Memory B cell (primary cell): ENCODE data around the gene SLC2A14.
A peak's percentile ranks its signal among the peaks of the same experiment; 100 is the strongest.
"Not testable (repeated sequence)": the region's sequence is repeated elsewhere in the genome, so short reads cannot be mapped to it uniquely, and the experiment has no call there.

Source experiments
- ATAC-seq: fragments of 150-1000 bp; cut with Tn5 transposase; 2 replicates; pipeline ENCODE4 v1.10.0; 2021; ENCODE audit warnings: low read depth, mild to moderate bottlenecking, moderate library complexity
- DNase-seq, 2 donors: peaks; one replicate each; pipeline ENCODE4 v3.0.0; 2022; ENCODE audit warnings: low spot score in 2 of 2
- H3K27ac Mint-ChIP-seq: one replicate; pipeline ENCODE4 v1.8.0; 2022; ENCODE audit warnings: mild to moderate bottlenecking, moderate library complexity, mixed read lengths
- H3K27me3 Mint-ChIP-seq: one replicate; pipeline ENCODE4 v1.8.0; 2022; ENCODE audit warnings: mixed read lengths
- H3K36me3 Mint-ChIP-seq: one replicate; pipeline ENCODE4 v1.8.0; 2022; ENCODE audit warnings: mild to moderate bottlenecking, mixed read lengths
- H3K4me1 Mint-ChIP-seq: one replicate; pipeline ENCODE4 v1.8.0; 2022; ENCODE audit warnings: mixed read lengths
- H3K4me3 Mint-ChIP-seq: one replicate; pipeline ENCODE4 v1.8.0; 2022; ENCODE audit warnings: mild to moderate bottlenecking, moderate library complexity, mixed read lengths
- H3K9me3 Mint-ChIP-seq: one replicate; pipeline ENCODE4 v1.8.0; 2022; ENCODE audit warnings: mixed read lengths

The SLC2A14 gene

DNA sequence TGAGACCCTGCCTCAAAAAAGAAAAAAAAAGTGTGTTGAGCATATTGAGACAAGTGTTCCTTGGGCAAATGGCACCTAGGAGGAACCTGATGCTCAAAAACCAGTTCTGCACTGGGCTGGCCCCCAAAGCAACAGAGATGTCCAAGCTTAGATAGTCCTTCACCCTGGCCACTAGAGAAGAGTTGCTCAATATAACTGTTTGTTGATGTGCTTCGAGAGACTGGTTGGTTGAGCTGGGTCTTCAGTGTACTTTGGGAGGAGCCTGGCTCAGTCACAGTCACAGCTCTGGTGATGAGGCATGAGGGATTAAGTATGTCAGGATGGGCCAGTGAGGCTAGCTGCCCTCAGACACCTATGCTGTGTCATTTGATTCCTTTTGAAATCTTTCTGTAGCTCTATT is 38.0 kb downstream of the SLC2A14 start:
- no peak for DNase-seq
- Mint-ChIP-seq H3K4me1 (no peaks in the 10 kb centered on the region), H3K4me3 (no peak overlapping the region), H3K9me3 (no peaks in the 10 kb centered on the region), H3K27ac (no peak overlapping the region), H3K36me3 (no peaks in the 10 kb centered on the region), H3K27me3 (peaks cover 9% of the 10 kb centered on the region)
- ATAC-seq: no peak

DNA sequence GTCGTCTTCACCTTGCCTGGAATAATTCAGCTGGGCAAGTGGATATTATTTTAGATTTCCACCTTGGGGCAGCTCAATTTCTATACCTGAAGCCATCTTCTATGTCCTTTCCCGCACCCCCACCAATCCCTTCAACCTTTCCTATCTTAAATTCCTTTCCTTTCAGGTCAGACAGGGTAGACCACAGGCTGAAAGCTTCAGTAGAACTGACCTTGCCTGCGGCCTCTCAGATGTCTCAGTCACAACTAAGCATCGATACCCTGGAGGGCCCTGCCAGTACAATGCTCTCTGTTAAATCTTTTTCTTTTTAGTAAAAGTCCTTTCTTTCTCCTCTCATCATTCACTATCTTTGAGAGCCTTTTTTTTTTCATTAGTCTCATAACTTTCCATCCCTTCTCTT is 38.9 kb downstream of the SLC2A14 start:
- H3K27ac Mint-ChIP-seq: no peak overlapping the region
- ATAC-seq: no peak
- H3K4me3 Mint-ChIP-seq: no peak overlapping the region
- H3K27me3 Mint-ChIP-seq: peaks cover 9% of the 10 kb centered on the region
- DNase-seq: no peak
- H3K36me3 Mint-ChIP-seq: no peaks in the 10 kb centered on the region
- H3K9me3 Mint-ChIP-seq: no peaks in the 10 kb centered on the region
- H3K4me1 Mint-ChIP-seq: no peaks in the 10 kb centered on the region

DNA sequence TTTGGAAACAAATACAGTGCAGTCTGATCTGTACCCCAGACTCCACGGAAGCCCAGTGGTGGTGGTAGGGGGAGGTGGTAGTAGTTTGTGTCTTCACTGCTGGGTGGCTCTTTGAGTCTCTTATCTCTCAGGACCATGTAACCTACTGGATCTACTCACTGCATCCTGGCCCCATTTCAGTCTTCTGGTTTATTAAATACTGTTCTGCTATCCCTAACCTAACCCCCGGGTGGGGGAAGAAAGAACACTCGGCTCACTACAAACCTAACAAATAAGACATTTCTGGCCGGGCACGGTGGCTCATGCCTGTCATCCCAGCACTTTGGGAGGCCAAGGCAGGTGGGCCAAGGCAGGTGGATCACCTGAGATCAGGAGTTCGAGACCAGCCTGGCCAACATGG is 39.5 kb downstream of the SLC2A14 start:
- H3K4me1 Mint-ChIP-seq, H3K27ac Mint-ChIP-seq, H3K4me3 Mint-ChIP-seq, H3K36me3 Mint-ChIP-seq, DNase-seq, H3K27me3 Mint-ChIP-seq, H3K9me3 Mint-ChIP-seq: not testable (repeated sequence)
- ATAC-seq: peak; percentile 27

DNA sequence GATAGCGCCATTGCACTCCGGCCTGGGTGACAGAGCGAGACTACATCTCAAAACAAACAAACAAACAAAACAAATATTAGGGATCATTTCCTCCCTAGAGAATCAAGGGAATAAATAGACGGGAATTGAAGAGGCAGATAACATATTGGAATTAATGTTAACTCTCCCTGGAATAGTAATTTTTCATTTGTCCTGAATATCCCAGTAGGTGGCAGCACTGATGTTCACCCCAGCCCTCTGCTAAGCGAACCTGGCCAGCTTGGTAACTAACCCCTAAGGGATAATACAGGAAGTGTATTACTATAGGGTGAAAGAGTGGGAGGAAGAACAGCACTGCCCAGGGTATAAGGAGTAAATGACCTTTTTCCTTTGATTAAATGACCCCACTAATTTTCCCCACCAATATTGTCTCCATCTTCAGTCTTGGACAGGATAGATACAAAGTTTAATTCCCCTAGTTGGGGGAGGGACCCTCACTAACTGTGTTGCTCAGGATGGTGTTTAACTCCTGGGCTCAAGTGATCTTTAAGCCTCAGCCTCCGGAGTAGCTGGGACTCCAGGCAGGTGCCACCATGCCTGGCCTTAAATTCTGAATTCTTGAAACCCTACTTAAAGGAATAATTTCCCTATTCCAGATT is 40.5 kb downstream of the SLC2A14 start:
- no peaks in the 10 kb centered on the region for H3K9me3 Mint-ChIP-seq
- no peaks in the 10 kb centered on the region for H3K4me1 Mint-ChIP-seq
- no peak overlapping the region for H3K4me3 Mint-ChIP-seq
- ATAC-seq: peak; percentile 61
- peaks cover 9% of the 10 kb centered on the region for H3K27me3 Mint-ChIP-seq
- H3K36me3 Mint-ChIP-seq: no peaks in the 10 kb centered on the region
- DNase-seq: no peak
- H3K27ac Mint-ChIP-seq: no peak overlapping the region

DNA sequence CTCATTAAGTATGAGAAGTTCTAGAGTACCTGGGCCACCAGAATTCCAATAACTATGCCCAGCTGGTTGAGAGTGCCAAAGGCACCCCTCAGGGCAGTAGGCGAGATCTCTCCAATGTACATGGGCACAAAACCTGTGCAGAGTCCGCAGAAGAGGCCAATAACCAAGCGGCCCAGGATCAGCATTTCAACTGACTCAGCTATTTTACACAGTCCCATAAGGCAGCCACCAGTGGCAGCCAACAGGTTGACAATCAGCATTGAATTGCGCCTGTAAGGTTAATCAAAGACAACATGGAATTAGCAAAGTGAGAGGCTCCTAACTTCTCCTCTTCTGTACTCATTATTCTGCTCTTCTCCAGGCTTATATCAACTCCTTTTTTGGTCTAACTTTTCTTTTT is 43.0 kb downstream of the SLC2A14 start:
- not testable (repeated sequence) for H3K4me1 Mint-ChIP-seq, H3K9me3 Mint-ChIP-seq, H3K36me3 Mint-ChIP-seq, H3K27me3 Mint-ChIP-seq, H3K27ac Mint-ChIP-seq, H3K4me3 Mint-ChIP-seq, DNase-seq, ATAC-seq

DNA sequence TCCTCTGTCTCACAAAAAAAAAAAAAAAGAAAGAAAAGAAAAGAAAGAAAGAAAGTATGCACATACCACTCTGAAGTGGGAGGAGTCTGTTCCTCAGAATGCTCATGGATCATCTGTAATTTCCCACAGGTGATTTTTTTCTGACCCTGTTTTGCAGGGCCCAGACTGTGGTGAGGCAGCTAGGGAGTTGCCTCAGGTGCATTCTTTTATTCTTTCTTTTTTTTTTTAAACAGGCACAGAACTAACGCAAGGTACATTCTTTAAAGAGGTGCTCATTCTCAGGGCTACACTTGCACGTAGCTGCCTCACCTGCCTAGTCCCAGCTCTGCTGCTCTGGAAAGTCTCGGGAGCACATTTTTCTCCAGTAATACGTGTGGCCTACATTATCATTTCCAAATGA is 47.0 kb downstream of the SLC2A14 start:
- not testable (repeated sequence) for H3K4me1 Mint-ChIP-seq, H3K9me3 Mint-ChIP-seq, H3K36me3 Mint-ChIP-seq, H3K27ac Mint-ChIP-seq, H3K4me3 Mint-ChIP-seq, H3K27me3 Mint-ChIP-seq, ATAC-seq, DNase-seq

DNA sequence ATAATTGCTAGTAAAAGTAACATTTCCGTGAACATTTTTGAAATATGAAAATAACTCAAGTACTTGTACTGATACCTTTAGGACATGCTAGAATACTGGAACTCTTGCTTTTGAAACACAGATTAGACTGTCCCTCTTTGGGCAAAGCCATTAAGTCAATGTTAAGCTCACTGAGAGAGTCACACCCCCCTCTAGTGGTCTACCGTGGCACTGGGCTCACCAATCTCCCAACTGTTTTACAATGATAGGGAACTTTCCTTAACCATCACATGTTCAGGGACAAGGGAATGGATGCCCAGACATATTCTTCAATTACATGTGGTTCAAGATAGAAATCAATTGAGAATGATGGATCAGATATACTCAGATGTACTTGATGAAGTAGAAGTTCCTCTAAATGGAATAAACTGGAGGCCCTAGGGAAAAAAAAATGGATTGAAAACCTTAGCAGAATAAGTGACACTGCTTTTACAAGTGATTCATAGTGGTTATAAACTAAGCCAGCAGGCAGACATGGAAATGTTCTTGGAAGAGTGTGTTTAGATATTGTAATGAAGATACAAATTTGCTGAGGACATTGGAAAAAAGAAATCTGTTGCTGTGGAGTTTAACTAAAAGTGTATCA is 65.7 kb downstream of the SLC2A14 start:
- peak; percentile 51 for ATAC-seq
- H3K9me3 Mint-ChIP-seq: no peaks in the 10 kb centered on the region
- H3K4me3 Mint-ChIP-seq: no peak overlapping the region
- DNase-seq: peak; percentile 18 to 37
- no peaks in the 10 kb centered on the region for H3K36me3 Mint-ChIP-seq
- no peak overlapping the region for H3K27ac Mint-ChIP-seq
- no peaks in the 10 kb centered on the region for H3K4me1 Mint-ChIP-seq
- peaks cover 2% of the 10 kb centered on the region for H3K27me3 Mint-ChIP-seq

DNA sequence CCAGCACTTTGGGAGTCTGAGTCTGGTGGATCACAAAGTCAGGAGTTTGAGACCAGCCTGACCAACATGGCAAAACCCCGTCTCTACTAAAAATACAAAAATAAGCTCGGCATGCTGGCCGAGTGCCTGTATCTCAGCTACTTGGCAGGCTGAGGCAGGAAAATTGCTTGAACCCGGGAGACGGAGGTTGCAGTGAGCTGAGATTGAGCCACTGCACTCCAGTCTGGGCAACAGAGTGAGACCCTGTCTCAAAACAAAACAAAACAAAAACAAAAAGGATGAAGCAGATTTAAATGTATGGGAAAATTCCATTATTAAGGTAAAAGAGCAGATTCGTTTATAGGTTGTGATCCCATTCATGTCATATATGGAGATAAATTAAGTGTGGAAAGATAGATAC is 66.4 kb downstream of the SLC2A14 start:
- not testable (repeated sequence) for DNase-seq, H3K9me3 Mint-ChIP-seq, ATAC-seq, H3K4me1 Mint-ChIP-seq, H3K27me3 Mint-ChIP-seq, H3K4me3 Mint-ChIP-seq, H3K36me3 Mint-ChIP-seq, H3K27ac Mint-ChIP-seq

DNA sequence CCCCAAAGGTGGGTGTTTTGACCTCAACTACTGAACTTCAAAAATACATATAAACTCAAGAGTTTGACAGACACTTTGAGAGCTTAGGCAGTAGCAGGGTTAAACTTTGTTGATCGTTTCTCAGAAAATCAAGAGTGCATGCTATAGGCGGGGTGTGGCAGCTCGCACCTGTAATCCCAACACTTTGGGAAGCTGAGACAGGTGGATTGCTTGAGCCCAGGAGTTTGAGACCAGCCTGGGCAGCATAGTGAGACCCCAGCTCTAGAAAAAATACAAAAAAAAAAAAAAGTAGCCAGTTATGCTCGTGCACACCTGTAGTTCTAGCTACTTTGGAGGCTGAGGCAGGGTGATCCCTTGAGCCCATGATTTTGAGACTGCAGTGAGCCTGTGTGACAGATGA is 71.3 kb downstream of the SLC2A14 start:
- H3K36me3 Mint-ChIP-seq: no peaks in the 10 kb centered on the region
- no peaks in the 10 kb centered on the region for H3K4me1 Mint-ChIP-seq
- peaks cover under 1% of the 10 kb centered on the region for H3K27me3 Mint-ChIP-seq
- no peaks in the 10 kb centered on the region for H3K9me3 Mint-ChIP-seq
- no peak overlapping the region for H3K27ac Mint-ChIP-seq
- no peak overlapping the region for H3K4me3 Mint-ChIP-seq
- ATAC-seq (no peak), DNase-seq (no peak)

DNA sequence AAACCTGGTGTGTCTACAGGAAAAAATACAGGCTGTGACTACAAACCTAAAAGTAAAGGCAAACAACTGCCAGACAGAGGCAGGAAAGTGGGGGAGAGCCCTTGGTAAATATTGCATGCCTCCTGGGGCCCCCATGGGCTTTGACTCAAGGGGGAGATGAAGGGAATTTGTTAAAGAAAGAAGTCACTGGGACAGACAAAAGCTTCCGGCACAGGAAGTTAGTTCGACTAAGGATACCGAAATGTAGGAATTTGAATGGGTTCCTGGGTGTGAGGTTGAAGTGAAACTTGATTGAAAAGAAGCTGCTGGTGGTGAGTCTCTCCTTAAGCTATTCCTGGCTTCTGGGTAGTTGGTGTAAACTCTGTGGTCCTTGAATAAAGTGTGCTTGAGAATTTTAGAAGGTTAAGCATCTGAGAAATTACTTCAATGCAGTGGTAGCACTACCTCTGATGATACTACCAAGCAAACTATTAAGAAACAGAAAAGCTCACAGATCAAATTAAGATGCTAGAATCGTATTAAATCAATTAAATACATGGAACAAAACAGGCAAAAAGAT is 73.9 kb downstream of the SLC2A14 start:
- ATAC-seq: not testable (repeated sequence)

DNA sequence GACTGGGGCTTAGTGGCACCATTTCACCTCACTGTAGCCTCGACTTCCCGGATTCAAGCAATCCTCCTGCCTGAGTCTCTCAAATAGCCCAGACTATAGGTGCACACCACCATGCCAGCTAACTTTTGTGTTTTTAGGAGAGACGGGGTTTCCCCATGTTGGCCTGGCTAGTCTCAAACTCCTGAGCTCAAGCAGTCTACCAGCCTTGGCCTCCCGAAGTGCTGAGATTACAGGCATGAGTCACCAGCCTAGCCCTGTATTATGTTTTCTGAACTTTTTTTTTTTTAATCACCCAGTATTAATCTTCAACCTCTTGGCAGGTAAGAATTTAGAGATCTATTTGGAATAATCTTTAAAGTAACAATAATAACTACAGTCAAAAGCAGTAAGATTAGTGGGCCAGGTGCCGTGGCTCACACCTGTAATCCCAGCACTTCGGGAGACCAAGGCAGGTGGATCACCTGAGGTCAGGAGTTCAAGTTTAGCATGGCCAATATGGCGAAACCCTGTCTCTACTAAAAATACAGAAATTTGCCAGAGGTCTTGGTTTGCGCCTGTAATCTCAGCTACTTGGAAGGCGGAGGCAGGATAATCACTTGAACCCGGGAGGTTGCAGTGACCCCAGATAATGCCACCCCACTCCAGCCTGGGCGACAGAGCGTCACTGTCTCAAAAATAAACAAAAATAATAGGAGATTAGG is 74.9 kb downstream of the SLC2A14 start:
- ATAC-seq (no peak), DNase-seq (no peak)
- no peaks in the 10 kb centered on the region for H3K36me3 Mint-ChIP-seq
- no peaks in the 10 kb centered on the region for H3K4me1 Mint-ChIP-seq
- peaks cover 3% of the 10 kb centered on the region for H3K27me3 Mint-ChIP-seq
- H3K27ac Mint-ChIP-seq: no peak overlapping the region
- no peaks in the 10 kb centered on the region for H3K9me3 Mint-ChIP-seq
- no peak overlapping the region for H3K4me3 Mint-ChIP-seq

More for the DNA sequence above, 73.9 kb downstream of the SLC2A14 start:
- not testable (repeated sequence) for H3K4me3 Mint-ChIP-seq, H3K4me1 Mint-ChIP-seq, H3K36me3 Mint-ChIP-seq, H3K9me3 Mint-ChIP-seq, H3K27me3 Mint-ChIP-seq, DNase-seq, H3K27ac Mint-ChIP-seq

DNA sequence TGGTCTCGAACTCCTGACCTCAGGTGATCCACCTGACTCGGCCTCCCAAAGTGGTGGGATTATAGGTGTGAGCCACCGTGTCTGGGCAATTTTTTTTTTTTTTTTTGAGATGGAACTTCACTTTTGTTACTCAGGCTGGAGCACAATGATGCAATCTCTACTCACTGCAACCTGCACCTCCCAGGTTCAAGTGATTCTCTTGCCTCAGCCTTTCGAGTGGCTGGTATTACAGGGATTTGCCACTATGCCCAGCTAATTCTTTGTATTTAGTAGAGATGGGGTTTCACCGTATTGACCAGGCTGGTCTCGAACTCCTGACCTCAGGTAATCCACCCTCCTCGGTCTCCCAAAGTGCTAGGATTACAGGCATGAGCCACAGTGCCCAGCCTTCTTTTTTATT is 75.4 kb downstream of the SLC2A14 start:
- not testable (repeated sequence) for H3K36me3 Mint-ChIP-seq, H3K27ac Mint-ChIP-seq, H3K27me3 Mint-ChIP-seq, DNase-seq, H3K4me1 Mint-ChIP-seq, H3K4me3 Mint-ChIP-seq, ATAC-seq, H3K9me3 Mint-ChIP-seq

DNA sequence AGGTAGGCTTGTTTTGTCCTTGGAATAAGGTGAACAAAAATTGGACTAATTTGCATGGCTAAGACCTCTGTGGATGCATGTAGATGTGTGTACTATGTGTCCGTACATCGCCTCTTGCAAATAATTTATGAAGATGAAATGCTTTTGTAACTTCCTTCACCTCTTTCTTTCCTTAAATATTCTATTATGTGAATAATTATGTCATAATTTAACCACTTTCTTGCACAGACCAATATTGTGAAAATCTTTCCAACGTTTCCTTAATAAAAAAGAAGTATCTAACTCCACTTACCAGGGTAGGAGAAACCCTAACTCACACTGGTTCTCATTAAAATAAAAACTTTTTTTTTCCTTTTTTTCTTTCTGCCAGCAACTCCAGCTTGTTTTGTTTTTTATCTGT is 79.5 kb downstream of the SLC2A14 start:
- Mint-ChIP-seq H3K4me3 (no peak overlapping the region), H3K9me3 (no peaks in the 10 kb centered on the region), H3K36me3 (no peaks in the 10 kb centered on the region), H3K27ac (no peak overlapping the region), H3K4me1 (no peaks in the 10 kb centered on the region), H3K27me3 (peaks cover 6% of the 10 kb centered on the region)
- ATAC-seq (no peak), DNase-seq (no peak)

DNA sequence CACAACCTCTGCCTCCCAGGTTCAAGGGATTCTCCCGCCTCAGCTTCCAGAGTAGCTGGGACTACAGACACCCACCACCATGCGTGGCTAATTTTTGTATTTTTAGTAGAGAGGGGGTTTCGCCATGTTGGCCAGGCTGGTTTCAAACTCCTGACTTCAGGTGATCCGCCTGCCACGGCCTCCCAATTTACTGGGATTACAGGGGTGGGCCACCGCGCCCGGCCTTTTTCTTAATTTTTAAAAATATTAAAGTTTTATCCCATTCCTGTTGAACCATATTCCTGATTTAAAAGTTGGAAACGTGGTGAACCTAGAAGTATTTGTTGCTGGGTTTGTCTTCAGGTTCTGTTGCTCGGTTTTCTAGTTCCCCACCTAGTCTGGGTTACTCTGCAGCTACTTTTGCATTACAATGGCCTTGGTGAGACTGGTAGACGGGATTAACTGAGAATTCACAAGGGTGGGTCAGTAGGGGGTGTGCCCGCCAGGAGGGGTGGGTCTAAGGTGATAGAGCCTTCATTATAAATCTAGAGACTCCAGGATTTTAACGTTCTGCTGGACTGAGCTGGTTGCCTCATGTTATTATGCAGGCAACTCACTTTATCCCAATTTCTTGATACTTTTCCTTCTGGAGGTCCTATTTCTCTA is 83.7 kb downstream of the SLC2A14 start, which contains the start of gene NANOG:
NANOG (plus strand) TSS at position 519 of the 645 bp plus-strand sequence. CDS start 213 bp downstream, outside the sequence.
- H3K9me3 Mint-ChIP-seq, H3K27ac Mint-ChIP-seq, ATAC-seq, H3K4me1 Mint-ChIP-seq, H3K4me3 Mint-ChIP-seq, H3K27me3 Mint-ChIP-seq, DNase-seq, H3K36me3 Mint-ChIP-seq: not testable (repeated sequence)
